Stimulated activated CD4-positive, alpha-beta T cell treated with anti-CD3 and anti-CD28 coated beads, Interleukin-12 subunit alpha, Interleukin-12 subunit beta, amount 100 ng/mL, for 48 hours (primary cell): Measurements from ENCODE around the gene ZBTB16.

Experiments used
- DNase-seq, 3 donors: peaks; one replicate each; pipeline ENCODE4 v3.0.0-alpha.2; 2020; ENCODE audit warnings: low read depth in 2 of 3, low spot score in 1 of 3

The ZBTB16 gene

GRCh38 chr11:114106047-114106446, 46.5 kb downstream of the ZBTB16 start:
- DNase-seq: no peak

- DNase-seq: no peak
Observed at GRCh38 chr11:114106986-114107385, 47.5 kb downstream of the ZBTB16 start.

GRCh38 chr11:114108501-114109205, 49.1 kb downstream of the ZBTB16 start:
- DNase-seq: no peak

- no peak for DNase-seq
Observed at GRCh38 chr11:114109206-114110090, 49.9 kb downstream of the ZBTB16 start.

- no peak for DNase-seq
Observed at GRCh38 chr11:114110123-114110522, 50.6 kb downstream of the ZBTB16 start.

- DNase-seq: no peak
Observed at GRCh38 chr11:114110952-114111947, 51.7 kb downstream of the ZBTB16 start.

GRCh38 chr11:114115451-114115928, 56.0 kb downstream of the ZBTB16 start:
- DNase-seq: no peak

GRCh38 chr11:114116357-114116756, 56.8 kb downstream of the ZBTB16 start:
- DNase-seq: no peak

GRCh38 chr11:114116800-114117199, 57.3 kb downstream of the ZBTB16 start:
- no peak for DNase-seq

- DNase-seq: no peak
Observed at GRCh38 chr11:114120606-114121005, 61.1 kb downstream of the ZBTB16 start.

GRCh38 chr11:114121138-114121537, 61.6 kb downstream of the ZBTB16 start:
- DNase-seq: no peak

- DNase-seq: no peak
Observed at GRCh38 chr11:114121804-114122504, 62.4 kb downstream of the ZBTB16 start.

GRCh38 chr11:114122686-114123085, 63.2 kb downstream of the ZBTB16 start:
- DNase-seq: no peak

- DNase-seq: no peak
Observed at GRCh38 chr11:114123692-114124330, 64.3 kb downstream of the ZBTB16 start.

GRCh38 chr11:114124601-114125144, 65.2 kb downstream of the ZBTB16 start:
- DNase-seq: no peak

GRCh38 chr11:114125531-114125930, 66.0 kb downstream of the ZBTB16 start:
- no peak for DNase-seq

GRCh38 chr11:114125959-114126358, 66.4 kb downstream of the ZBTB16 start:
- DNase-seq: no peak

- no peak for DNase-seq
Observed at GRCh38 chr11:114128399-114128798, 68.9 kb downstream of the ZBTB16 start.

- no peak for DNase-seq
Observed at GRCh38 chr11:114129142-114129541, 69.6 kb downstream of the ZBTB16 start.

GRCh38 chr11:114129699-114130098, 70.2 kb downstream of the ZBTB16 start:
- DNase-seq: no peak
